Measurements from ENCODE around the gene ANKHD1.

Gene ANKHD1

GRCh38 chr5:140401362-140402257 is at the start of gene ANKHD1:
Gene ANKHD1, plus strand, starts transcription at chr5:140401833. Its CDS starts 135 bp downstream, at chr5:140401968.
- peak; percentile 90 to 96 (median 96) for DNase-seq (ENCODE audit: low read depth in 3 of 3)

DNA sequence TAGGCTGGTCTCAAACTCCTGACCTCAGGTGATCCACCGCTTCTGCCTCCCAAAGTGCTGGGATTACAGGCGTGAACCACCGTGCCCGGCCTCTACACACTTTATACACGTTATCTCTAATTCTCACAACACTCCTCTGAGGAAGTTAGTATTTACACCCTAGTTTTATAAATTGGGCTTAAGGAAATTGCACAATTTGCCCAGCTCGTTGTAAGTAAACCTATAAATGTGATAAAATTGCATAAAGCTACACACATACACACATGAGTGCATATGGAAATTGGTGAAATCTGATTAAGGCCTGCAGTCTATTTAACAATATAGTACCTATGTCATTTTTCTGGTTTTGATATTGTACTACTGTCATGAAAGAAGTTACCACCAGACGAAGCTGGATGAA is 46.1 kb upstream of the ANKHD1 start:
- DNase-seq (ENCODE audit: low read depth in 3 of 3): no peak

GRCh38 chr5:140356853-140357725 is 44.5 kb upstream of the ANKHD1 start:
- DNase-seq (ENCODE audit: low read depth in 3 of 3): no peak

DNA sequence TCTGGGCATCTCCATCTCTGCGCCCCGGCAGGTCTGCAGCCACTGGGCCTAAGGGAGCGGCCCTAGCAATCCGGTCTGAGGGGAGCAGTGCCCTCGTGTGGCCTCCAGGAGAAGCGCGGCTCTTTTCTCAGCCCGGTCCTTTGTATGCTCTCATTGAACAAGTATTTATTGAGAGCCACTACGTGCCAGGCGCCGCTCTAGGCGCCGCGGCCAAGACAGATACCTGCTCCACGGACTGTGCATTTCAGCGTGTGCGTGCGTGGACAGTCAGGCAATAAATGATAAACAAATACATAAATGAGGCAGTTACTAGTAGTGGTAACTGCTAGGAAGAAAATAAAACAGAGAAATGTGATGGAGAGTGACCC is 43.9 kb upstream of the ANKHD1 start:
- peak; percentile 55 to 74 (median 58) for DNase-seq (ENCODE audit: low read depth in 3 of 3)

GRCh38 chr5:140358738-140359310 is 42.8 kb upstream of the ANKHD1 start:
- no peak for DNase-seq (ENCODE audit: low read depth in 3 of 3)

- DNase-seq (ENCODE audit: low read depth in 3 of 3): no peak
Measured at GRCh38 chr5:140360101-140360500, 41.5 kb upstream of the ANKHD1 start, which contains the start of gene SLC4A9. Gene SLC4A9, plus strand, starts transcription at chr5:140360194. Its CDS starts 43 bp downstream, at chr5:140360237.

- no peak for DNase-seq (ENCODE audit: low read depth in 3 of 3)
Measured at GRCh38 chr5:140360681-140361479, 40.8 kb upstream of the ANKHD1 start.

- no peak for DNase-seq (ENCODE audit: low read depth in 3 of 3)
Measured at GRCh38 chr5:140361901-140362300, 39.7 kb upstream of the ANKHD1 start.

DNA sequence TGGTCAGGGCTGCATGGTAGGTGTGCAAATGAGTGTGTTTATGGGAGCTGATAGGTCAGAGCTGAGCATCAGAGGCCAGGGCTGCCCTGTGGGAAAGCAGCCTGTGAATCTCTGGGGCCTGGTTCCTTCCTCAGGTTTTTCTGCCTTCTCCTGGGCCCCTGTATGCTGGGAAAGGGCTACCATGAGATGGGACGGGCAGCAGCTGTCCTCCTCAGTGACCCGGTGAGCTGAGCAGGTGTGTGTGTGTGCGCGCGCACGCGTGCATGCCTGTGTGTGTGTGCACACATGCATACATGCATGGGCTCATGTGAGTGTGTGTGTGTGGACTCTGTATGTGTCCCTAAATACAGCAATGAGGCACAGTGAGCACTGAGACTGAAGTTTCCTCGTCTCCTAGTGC is 39.3 kb upstream of the ANKHD1 start:
- no peak for DNase-seq (ENCODE audit: low read depth in 3 of 3)

- peak; percentile 58 to 84 (median 77) for DNase-seq (ENCODE audit: low read depth in 3 of 3)
Measured at GRCh38 chr5:140362875-140363630, 38.6 kb upstream of the ANKHD1 start.

DNA sequence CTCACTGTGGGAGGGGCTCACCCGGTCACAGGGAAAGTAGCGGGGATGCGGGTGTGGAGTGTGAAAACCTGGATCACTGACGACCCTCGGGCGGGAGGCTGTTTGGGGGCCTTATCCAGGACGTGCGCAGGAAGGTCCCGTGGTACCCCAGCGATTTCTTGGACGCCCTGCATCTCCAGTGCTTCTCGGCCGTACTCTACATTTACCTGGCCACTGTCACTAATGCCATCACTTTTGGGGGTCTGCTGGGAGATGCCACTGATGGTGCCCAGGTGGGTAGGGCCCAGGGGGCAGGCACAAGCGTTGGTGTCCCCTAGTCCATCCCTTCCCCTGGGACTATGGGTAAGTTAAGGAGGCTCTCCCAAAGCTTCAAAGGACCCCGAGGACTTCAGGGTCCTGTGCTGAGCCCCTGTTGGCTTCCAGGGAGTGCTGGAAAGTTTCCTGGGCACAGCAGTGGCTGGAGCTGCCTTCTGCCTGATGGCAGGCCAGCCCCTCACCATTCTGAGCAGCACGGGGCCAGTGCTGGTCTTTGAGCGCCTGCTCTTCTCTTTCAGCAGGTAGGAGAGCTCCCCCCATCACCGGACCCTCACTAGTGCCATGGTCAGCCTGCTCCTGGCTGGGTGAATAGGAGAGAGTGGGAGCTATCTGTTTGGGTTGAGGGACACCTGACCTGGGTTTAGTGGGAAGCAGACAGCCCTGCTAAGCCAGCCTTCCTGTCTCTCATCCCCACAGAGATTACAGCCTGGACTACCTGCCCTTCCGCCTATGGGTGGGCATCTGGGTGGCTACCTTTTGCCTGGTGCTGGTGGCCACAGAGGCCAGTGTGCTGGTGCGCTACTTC is 37.8 kb upstream of the ANKHD1 start:
- DNase-seq (ENCODE audit: low read depth in 3 of 3): no peak

DNA sequence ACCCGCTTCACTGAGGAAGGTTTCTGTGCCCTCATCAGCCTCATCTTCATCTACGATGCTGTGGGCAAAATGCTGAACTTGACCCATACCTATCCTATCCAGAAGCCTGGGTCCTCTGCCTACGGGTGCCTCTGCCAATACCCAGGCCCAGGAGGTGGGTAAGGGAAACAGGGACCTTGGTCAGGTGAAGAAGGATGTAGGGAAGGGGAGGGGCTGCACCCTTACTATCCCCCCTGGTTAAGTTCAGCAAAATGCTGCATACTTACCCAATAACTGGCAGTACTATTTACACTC is 37.2 kb upstream of the ANKHD1 start:
- DNase-seq (ENCODE audit: low read depth in 3 of 3): no peak

DNA sequence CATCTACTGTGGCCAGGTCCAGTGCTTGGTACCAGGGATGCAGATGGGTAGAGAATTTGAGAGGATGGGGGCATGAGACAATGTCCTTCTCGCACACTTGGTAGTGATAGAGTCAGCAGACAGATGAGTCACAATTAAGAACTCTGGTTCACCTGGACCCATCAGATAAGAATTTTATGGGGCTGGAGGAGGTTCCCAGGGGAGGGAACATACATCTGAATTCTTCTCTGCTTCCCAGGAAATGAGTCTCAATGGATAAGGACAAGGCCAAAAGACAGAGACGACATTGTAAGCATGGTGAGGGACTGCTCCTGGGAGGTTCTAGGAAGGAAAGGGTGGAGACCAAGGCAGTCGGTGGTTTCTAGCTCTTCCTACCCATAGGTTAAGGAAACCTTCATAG is 36.4 kb upstream of the ANKHD1 start:
- no peak for DNase-seq (ENCODE audit: low read depth in 3 of 3)

GRCh38 chr5:140365941-140366340 is 35.7 kb upstream of the ANKHD1 start:
- no peak for DNase-seq (ENCODE audit: low read depth in 3 of 3)

- no peak for DNase-seq (ENCODE audit: low read depth in 3 of 3)
Measured at GRCh38 chr5:140366589-140367255, 34.9 kb upstream of the ANKHD1 start.

- DNase-seq (ENCODE audit: low read depth in 3 of 3): no peak
Measured at GRCh38 chr5:140367256-140368013, 34.2 kb upstream of the ANKHD1 start.

GRCh38 chr5:140371356-140372151 is 30.1 kb upstream of the ANKHD1 start:
- no peak for DNase-seq (ENCODE audit: low read depth in 3 of 3)

Measured in stimulated activated CD4-positive, alpha-beta T cell treated with anti-CD3 and anti-CD28 coated beads, TNF-alpha, amount 100 ng/mL, for 24 hours (primary cell).